H1 (cell line): ENCODE data around the gene NEDD4L. TPM values are rescaled to one million over a fixed set of nuclear protein-coding genes. Genes with fewer than 3 reads are reported as not detected.

Source experiments
- CEBPB ChIP-seq: IDR thresholded peaks from 2 replicates; pipeline ENCODE4 v1.6.1; 2012; ENCODE audit warnings: low read depth, low read length
- EP300 ChIP-seq, 2 experiments: IDR thresholded peaks; 1 replicate in 1 of 2; 2 replicates in 1 of 2; pipeline ENCODE4 v1.6.1; 2011 to 2012; ENCODE audit warnings: low read depth in 2 of 2, low read length in 2 of 2, mild to moderate bottlenecking in 2 of 2, borderline replicate concordance in 1 of 2, inconsistent platforms in 1 of 2, moderate library complexity in 1 of 2
- KDM4A ChIP-seq: IDR thresholded peaks from one replicate; pipeline ENCODE4 v1.7.1; 2012; ENCODE audit warnings: low read depth, mild to moderate bottlenecking, moderate library complexity, low read length, inconsistent platforms; ENCODE audit not compliant: severe bottlenecking
- RAD21 ChIP-seq, 2 experiments: IDR thresholded peaks in 1 of 2; conservative IDR thresholded peaks in 1 of 2; 2 replicates each; pipeline ENCODE4 v1.6.1; 2011; ENCODE audit warnings: low read depth in 2 of 2, low read length in 2 of 2, improper control_type of control experiment in 1 of 2, inconsistent platforms in 1 of 2, mild to moderate bottlenecking in 1 of 2, moderate library complexity in 1 of 2
- polyA plus RNA-seq, 7 experiments: library from polyadenylated mRNA; depleted of rRNA in 3 of 7; stranded (reverse) in 5 of 7; unstranded in 2 of 7; fragments of >200 nt in 5 of 7; fragments of 200-250 nt in 2 of 7; gene quantifications; 1 replicate in 5 of 7; 2 replicates in 1 of 7; 4 replicates in 1 of 7; pipeline versions ENCODE4 v1.2.1 to v1.2.3, GENCODE V29; 2011 to 2013; ENCODE audit warnings: missing spikeins in 2 of 7, mixed read lengths in 2 of 7
- total RNA-seq: library from RNA; stranded (reverse); fragmentation: NEBNext Ultra II Directional; extraction: Animal tissue kit (Norgen Biotek cat#: 25700); gene quantifications from 2 replicates; pipeline ENCODE4 v1.2.1, GENCODE V29; 2021

Gene NEDD4L
- total and polyA plus RNA-seq, 2 of the 8 experiments (the other 6 are each of a cell fraction or from before 2014, with no cell fraction given) = 37.3 to 69.8 TPM

GRCh38 chr18:58401191-58401590 lies 357.2 kb downstream of the NEDD4L start (continued):
- TF ChIP-seq KDM4A (no peak), EP300 (IDR thresholded peaks at IDR 0.05; ENCODE audit: borderline replicate concordance in 1 of 2, low read depth in 2 of 2, low read length in 2 of 2) (no peak), CEBPB (no peak), RAD21 (IDR thresholded peaks at IDR 0.05 in 1 of 2, conservative IDR thresholded peaks at IDR 0.05 in 1 of 2; ENCODE audit: low read depth in 2 of 2, low read length in 2 of 2) (no peak)
